NOMO-1 treated with DMSO at 0.1 percent for 48 hours (cell line): ENCODE measurements around the gene CNOT1.
"Not testable (repeated sequence)": the region's sequence is repeated elsewhere in the genome, so short reads cannot be mapped to it uniquely, and the experiment has no call there.

Source experiments
- DNase-seq: peaks from one replicate; lab custom pipeline; 2025; ENCODE audit not compliant: unreplicated experiment; lab: John Stamatoyannopoulos, UW

CNOT1 gene

DNA sequence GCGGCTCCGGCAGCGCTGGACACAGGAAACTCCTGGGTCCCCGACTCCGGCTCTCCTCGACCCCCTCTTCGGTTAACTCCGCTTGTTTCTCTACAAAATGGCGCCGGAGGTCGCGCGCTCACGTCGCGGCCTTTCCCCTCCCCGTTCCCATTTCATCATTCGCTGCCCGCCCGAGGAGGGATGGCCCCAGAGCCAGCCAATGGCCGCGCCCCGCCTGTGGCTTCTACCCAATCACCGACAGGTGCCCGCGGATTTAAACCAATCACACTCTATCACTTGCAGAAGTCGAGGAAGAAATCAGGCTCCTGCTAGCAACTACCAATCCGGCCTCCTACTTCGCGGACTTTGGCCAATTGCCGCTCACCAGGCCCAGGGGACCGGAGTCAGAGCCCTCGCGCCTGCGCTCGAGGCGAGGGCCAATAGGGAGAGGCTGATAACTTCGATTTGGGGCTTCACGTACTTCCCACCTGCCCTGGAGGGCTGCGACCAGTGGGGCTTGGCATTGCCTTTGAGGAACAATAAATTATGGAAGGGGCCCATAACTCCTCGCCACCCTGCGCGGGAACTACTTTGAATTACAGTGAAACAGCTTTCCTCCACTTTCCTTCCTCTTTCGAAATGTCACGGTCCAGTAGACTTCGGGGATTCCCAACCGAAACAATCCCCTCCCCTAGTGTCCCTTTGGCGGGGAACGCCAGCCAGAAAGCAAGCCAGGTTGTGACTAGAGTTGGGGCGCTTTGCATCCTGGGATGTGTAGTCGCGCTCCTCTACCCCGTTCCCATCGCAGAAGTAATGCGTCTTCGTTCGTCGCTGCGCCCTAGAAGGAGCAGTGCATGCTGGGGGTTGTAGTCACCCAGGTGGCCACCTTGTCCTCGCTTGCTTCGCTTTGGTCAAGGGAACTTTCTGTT lies at the start of gene CNOT1:
CNOT1 (minus strand) TSS at position 94 of the 908 bp plus-strand sequence. CDS start 30,489 bp downstream, outside the sequence.
- DNase-seq: peak; percentile 99

DNA sequence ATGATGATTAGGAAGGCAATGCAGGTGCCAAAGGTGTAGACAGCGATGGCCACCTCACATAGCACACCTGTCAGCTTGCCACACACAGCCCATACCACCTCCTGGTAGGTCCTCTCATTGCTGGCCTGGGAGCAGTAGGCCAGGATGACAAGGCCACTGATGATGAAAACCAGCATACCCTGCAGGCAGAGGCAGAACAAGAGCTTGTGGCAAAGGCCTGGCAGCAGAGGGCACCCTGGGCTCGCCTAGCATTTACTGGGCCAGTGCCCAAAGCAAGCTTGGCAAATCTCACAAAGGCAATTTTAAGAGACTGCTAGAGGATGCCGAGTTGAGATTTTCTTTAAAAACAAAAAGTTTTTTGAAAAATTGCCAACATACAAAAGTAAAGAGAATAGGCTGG lies 49.1 kb upstream of the CNOT1 start:
- no peak for DNase-seq

- DNase-seq: no peak
These were observed 48.6 kb upstream of the CNOT1 start for GRCh38 chr16:58678269-58678668.

- no peak for DNase-seq
These were observed 41.4 kb upstream of the CNOT1 start for GRCh38 chr16:58670946-58671583.

GRCh38 chr16:58670177-58670576 lies 40.6 kb upstream of the CNOT1 start:
- no peak for DNase-seq

GRCh38 chr16:58665200-58665599 lies 35.6 kb upstream of the CNOT1 start:
- no peak for DNase-seq

GRCh38 chr16:58661199-58661830 lies 31.7 kb upstream of the CNOT1 start:
- peak; percentile 72 for DNase-seq

DNA sequence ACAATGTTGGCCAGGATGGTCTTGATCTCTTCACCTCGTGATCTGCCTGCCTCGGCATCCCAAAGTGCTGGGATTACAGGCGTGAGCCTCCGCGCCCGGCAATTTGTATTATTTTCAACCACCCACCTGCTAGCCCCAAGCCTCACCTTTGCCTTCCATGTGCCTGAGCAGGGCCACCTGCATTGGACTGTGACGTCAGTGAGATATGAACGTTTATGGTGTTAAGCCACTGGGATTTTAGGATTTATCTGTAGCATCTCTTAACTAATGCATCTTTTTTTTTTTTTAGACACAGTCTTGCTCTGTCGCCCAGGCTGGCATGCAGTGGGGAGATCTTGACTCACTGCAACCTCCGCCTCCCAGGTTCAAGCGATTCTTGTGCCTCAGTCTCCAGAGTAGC lies 30.3 kb upstream of the CNOT1 start:
- DNase-seq: not testable (repeated sequence)

DNA sequence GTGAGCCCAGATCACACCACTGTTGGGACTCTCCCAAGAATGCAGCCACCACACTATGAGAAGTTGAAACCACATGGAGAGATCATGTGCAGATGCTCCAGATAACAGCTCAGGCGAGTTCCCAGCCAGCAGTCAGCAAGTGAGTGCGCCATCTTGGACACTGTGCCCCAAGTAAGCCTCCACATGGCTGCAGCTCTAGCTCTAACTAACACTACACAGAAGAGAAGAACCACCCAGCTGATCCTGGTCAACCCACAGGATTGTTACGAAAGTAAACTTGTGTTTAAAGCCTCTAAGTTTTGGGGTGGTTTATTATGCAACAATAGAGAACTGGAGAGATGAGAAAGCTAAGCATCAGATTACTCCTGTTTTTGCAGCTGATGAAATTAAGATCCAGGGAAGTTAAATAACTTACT lies 29.2 kb upstream of the CNOT1 start:
- peak; percentile 41 for DNase-seq

DNA sequence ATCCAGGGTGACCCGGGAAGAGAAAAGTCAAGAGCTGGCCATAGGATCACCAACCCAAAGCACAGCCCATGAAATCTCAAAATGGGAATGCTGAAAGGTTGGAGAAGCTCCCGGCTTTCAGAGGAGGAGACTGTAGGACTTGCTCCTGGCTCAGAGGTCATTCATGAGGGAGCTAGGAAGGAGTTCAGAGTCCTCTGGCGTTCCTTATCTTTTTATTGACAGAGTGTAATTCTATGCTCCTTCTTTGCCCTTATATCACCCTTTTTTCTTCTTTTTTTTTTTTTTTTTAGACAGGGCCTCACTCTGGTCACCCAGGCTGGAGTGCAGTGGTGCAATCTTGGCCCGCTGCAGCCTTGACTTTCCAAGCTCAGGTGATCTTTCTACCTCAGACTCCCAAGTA lies 27.3 kb upstream of the CNOT1 start:
- DNase-seq: no peak

GRCh38 chr16:58655215-58655596 lies 25.6 kb upstream of the CNOT1 start:
- no peak for DNase-seq

- no peak for DNase-seq
These were observed 25.1 kb upstream of the CNOT1 start for GRCh38 chr16:58654560-58655214.

DNA sequence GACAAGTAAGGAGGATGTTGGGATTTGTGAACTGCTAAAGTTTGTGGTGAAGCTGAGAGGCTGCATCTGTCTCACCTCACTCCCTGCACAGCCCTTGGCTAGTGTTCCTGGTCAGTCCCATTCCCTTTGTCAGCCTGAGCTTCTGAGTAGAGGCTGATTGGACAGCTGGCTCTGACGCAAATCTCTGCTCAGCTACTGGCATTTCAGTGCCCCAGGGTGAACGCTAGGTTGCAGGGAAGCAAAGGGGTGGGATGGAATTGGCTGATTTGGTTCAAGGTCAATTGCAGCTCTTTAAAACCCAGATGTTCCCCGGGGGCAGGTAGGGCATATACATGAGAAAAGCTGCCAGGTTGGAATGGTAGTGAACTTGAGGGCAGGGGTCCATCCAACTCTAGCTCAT lies 23.1 kb upstream of the CNOT1 start:
- DNase-seq: no peak

DNA sequence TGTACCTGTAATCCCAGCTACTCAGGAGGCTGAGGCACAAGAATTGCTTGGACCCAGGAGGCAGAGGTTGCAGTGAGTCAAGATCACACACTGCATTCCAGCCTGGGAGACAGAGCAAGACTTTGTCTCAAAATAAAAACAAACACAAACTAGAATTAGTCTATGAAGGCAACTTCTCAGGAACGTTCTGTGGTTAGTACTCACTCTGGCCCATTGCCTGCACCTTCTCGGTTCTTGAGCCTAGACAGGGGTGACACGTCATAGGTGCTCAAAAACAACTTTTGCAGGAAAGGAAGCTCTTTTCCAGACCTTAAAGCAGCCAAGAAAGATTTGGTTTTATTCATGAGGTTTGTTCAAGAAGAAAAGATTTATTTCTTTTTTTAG lies 22.3 kb upstream of the CNOT1 start:
- no peak for DNase-seq

- DNase-seq: no peak
These were observed 20.1 kb upstream of the CNOT1 start for GRCh38 chr16:58649707-58650106.

GRCh38 chr16:58647107-58647506 lies 17.5 kb upstream of the CNOT1 start:
- no peak for DNase-seq

- DNase-seq: no peak
These were observed 15.3 kb upstream of the CNOT1 start for GRCh38 chr16:58644765-58645487.

DNA sequence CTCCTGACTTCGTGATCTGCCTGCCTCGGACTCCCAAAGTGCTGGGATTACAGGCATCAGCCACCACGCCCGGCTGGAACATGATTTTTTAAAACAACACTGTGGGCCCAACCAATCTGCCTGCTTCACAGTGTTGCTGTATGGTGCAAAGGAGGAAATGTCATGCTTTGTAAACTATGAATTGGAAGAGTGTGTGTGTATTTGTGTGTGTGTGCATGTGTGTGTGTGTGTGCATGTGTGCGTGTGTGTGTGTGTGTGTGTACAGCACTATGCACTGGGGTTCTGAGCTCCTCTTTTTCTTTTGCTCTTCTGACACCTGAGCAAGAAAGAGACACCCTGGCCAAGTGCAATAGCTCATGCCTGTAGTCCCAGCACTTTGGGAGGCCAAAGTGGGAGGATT lies 14.5 kb upstream of the CNOT1 start:
- no peak for DNase-seq

DNA sequence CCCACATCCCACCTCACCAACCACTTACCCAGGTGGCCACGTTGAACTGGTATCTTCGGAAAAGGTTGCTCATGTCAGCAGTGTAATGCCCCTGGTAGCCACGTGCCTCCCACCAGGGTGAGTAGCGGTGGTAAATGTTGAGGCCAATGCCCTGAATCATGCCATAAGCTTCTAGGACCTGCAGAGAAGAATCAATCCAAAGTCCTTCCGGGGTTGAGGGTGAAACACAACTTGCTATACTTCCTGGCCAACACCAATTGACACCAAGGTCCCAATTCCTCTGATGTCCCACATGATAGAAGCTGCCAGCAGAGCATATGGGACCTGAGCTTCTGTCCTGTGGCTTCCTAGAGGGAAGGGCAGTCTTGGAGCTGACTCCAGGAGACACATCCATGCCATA lies 11.3 kb upstream of the CNOT1 start:
- no peak for DNase-seq

GRCh38 chr16:58639836-58640235 lies 10.2 kb upstream of the CNOT1 start:
- DNase-seq: no peak

DNA sequence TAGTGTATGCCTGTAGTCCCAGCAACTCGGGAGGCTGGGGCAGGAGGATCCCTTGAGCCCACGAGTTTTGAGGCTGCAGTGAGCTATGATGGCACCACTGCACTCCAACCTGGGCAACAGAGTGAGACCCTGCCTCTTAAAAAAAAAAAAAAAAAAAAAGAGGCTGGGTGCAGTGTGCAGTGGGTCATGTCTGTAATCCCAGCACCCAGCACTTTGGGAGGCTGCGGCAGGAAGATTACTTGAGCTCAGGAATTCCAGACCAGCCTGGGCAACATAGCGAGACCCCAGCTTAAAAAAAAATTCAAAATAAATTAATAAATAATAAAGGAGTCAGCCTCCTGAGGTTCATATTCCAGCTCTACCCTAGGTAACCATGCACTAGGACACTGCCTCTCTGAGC lies 9.6 kb upstream of the CNOT1 start:
- DNase-seq: no peak
